VCaP (cell line): ENCODE measurements around the gene PGM3.

ENCODE experiments used
- H3K27ac ChIP-seq: fragments of 450-650 bp; 2 replicates; pipeline ENCODE4 v1.5.1; 2017
- TF ChIP-seq, protein P1 (sequence below): fragments of 450-650 bp; conservative IDR thresholded peaks from 2 replicates; pipeline ENCODE4 v1.5.1; 2017; ENCODE audit warnings: mild to moderate bottlenecking, moderate library complexity

The PGM3 gene

DNA sequence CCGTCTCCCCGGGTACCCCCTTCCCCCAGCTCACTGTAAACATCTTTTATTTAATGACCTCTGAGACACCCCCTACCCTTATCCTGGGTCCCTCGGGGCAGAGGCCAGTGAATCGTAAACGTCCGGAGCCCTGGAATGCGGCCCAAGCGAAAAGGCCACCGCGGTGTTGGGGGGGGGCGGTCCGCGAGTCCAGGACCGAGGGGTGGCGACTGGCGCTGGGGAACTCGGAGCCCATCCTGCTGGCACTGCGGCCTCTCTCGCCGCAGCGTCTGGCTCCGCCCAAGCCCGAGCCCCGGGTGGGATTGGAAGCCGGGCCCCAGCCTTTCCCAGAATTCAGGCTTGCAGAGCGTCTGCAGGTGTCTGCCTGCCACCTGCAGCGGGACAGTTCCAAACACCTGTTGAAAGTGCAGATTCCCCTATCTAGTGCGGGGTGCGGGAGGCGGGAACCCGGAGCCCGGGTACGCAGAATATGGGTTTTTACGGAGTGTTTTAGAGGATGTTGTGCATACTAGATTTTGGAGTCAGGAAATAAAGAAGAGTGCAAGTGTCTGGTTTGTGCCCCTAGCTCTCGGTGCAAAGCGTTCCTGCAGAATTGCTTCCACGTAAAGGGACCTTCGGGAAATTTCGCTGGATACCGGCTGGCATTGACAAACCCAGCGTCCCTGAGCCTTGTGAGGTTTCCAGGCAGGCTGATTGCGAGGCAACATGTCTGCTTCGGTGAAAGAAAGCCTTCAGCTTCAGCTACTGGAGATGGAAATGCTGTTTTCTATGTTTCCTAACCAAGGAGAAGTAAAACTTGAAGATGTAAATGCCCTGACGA, 892 bp upstream of the PGM3 start:
- TF ChIP-seq, protein P1, sequence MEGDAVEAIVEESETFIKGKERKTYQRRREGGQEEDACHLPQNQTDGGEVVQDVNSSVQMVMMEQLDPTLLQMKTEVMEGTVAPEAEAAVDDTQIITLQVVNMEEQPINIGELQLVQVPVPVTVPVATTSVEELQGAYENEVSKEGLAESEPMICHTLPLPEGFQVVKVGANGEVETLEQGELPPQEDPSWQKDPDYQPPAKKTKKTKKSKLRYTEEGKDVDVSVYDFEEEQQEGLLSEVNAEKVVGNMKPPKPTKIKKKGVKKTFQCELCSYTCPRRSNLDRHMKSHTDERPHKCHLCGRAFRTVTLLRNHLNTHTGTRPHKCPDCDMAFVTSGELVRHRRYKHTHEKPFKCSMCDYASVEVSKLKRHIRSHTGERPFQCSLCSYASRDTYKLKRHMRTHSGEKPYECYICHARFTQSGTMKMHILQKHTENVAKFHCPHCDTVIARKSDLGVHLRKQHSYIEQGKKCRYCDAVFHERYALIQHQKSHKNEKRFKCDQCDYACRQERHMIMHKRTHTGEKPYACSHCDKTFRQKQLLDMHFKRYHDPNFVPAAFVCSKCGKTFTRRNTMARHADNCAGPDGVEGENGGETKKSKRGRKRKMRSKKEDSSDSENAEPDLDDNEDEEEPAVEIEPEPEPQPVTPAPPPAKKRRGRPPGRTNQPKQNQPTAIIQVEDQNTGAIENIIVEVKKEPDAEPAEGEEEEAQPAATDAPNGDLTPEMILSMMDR = no peak
- peak overlapping the region; percentile 95 for H3K27ac ChIP-seq

DNA sequence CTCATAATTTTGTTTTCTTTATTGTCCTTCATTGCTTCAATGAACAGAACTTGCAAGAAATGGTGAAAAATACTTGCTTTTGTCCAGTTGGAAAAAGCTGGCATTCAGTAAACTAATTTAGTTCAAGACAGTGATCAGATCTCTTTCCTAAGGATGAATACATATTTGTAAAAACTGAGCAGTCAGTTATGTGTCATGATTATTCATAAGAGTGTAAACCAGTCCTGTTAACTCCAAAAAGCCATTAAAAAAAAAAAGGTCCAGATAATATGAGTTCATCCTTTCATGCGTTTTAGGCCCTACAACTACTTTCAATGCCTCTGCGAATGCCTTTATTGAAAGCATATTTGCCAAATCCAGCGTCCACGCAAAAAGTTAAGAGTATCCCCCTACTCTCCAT, 609 bp downstream of the PGM3 start:
- TF ChIP-seq, protein P1 = no peak
- peak overlapping the region; percentile 95 for H3K27ac ChIP-seq

DNA sequence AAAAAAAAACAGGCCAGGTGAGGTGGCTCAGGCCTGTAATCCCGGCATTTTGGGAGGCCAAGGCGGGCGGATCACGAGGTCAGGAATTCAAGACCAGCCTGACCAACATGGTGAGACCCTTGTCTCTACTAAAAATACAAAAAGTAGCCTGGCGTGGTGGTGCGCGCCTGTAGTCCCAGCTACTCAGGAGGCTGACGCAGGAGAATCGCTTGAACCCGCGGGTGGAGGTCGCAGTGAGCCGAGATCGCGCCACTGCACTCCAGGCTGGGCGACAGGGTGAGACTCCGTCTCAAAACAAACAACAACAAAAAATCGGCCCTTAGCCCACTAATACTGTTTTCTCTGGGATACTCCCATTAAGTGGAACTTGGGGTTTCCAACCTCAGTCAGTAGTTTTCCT, 1.1 kb downstream of the PGM3 start:
- peak overlapping the region; percentile 95 for H3K27ac ChIP-seq

DNA sequence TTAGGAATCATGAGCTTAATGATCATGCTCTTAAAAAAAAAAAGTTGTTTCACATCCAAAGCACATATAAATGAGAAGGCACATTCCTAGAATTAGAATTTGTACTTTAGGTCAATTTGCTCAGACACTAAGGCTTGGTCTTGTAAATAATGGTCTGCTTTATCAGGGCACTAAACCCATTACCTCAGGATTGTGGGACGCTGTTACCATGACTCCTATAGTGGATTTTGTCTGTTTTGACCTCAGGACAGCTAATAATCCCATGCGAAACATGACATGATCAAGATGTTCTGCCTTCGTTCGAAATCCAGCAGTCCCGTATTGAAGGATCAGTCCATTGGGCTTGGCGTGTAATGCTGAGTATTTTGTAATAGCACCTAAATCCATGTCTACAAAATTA, 2.4 kb downstream of the PGM3 start:
- no peak overlapping the region for H3K27ac ChIP-seq
- TF ChIP-seq, protein P1 = no peak

DNA sequence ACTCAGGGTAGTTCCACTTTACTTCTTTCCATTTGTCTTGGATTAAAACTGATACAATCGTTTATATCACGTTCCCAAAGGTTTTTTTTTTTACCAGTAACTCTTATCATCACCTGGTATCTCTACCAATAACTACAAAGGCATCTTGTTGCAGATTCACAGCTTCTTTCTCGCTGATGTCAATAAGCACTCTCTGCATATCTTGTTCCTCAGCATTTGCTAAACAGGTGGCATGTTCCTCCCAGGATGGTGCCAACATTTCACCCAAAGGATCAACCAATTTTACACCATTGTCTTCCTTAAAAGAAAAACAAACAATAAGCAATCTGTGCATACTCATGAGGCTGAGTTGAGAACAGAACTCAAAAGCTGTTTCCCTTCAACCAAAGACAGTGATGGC, 4.6 kb downstream of the PGM3 start:
- TF ChIP-seq, protein P1 = no peak
- peak overlapping the region; percentile 56 for H3K27ac ChIP-seq

DNA sequence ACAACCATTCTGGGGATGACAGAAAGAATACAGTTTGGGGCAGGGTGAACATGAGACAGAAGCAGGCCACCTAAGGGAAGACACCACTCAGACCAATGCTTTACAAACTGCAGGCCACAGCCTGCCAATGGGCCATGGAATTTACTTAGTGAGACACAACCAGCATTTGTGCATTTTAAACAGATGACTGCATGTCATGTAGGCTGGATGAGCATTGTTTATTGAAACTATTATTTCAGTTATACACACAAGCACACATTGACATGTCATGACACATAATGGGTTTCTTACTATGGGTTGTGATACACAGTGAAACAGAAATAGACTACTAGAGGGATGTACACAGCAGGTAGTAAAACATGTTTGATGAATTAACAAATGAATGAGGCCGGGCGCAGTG, 8.0 kb downstream of the PGM3 start:
- TF ChIP-seq, protein P1 = no peak
- H3K27ac ChIP-seq = no peak overlapping the region

DNA sequence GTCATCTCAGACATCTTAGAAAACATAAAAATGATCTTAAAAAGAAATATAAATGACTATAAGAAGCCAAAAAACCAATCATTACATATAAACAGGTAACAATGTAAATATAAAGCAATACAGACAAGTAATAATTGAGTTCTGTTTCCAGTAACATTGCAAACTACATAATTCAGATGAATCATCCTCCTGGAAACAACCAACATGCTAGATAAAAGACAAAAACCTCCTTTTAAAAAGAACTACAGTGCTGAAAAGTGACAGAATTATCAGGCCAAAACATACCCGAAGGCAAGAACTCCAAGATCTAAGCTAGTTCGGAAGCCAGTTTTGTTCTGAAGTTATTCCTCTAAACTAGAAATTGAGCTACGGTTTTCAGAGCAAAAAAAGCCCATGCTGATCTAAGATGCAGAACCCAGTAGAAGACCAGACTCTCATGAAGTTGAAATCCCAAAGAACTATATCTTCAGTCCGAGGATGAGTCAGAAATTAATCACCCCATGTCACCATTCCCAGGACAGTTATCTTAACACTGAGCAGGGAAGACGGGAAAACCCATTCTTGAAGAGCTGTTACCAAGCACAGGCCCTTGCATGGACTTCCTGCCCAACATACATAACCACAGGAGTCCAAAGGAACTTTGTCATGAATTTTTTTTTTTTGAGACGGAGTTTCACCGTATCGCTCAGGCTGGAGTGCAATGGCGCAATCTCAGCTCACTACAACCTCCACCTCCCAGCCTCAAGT, 9.8 kb downstream of the PGM3 start:
- no peak overlapping the region for H3K27ac ChIP-seq
- TF ChIP-seq, protein P1 = no peak

DNA sequence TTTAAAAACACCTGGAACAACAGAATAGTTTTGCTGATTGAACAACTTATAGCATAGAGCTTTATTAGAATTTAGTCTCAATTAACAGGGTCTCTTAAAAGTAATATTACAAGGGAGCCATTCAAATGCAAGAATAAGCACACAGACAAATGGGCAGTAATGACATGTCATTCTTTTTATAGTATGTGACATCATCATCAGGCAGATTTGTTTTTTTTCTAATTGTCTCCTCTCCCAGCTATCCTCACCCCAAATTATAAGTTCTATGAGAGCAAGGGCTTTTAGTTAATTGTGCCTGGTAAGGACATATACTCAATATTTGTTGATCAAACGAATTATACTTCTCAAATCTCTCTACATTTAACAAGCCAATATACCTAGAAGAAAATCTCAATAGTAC, 11.0 kb downstream of the PGM3 start:
- no peak overlapping the region for H3K27ac ChIP-seq
- TF ChIP-seq, protein P1 = no peak
